B cell (primary cell): Measurements from ENCODE around the gene AP5B1. TPM values are rescaled to one million over a fixed set of nuclear protein-coding genes. Genes with fewer than 3 reads are reported as not detected.

ENCODE experiments used
- ATAC-seq: fragments of 200-7000 bp; cut with Tn5 transposase; one replicate; pipeline ENCODE4 v1.10.0; 2021; ENCODE audit warnings: low read depth, mild to moderate bottlenecking, moderate number of reproducible peaks, moderate library complexity
- CTCF ChIA-PET: fragments of 350-600 bp; sonication (Branson Sonifier 250); formaldehyde crosslinking; loops from one replicate; lab custom pipeline; 2021; ENCODE audit warnings: antibody characterized with exemption, inconsistent platforms; lab: Charles Lee
- POLR2A ChIA-PET: fragments of 350-600 bp; sonication (Branson Sonifier 250); formaldehyde crosslinking; loops from one replicate; lab custom pipeline; 2021; ENCODE audit warnings: antibody characterized with exemption; lab: Charles Lee
- DNase-seq: peaks from one replicate; pipeline ENCODE4 v3.0.0; 2013
- H2AFZ ChIP-seq: 2 replicates; pipeline ENCODE4 v1.6.1; 2012; ENCODE audit warnings: mild to moderate bottlenecking, low read depth, low read length; ENCODE audit not compliant: insufficient read depth, poor library complexity, severe bottlenecking
- H3K27ac ChIP-seq, 2 donors: 1 replicate in 1 of 2; 2 replicates in 1 of 2; pipeline ENCODE4 v1.5.1; 2012 to 2013; ENCODE audit warnings: low read length in 2 of 2, mild to moderate bottlenecking in 2 of 2, moderate library complexity in 1 of 2
- H3K27me3 ChIP-seq, 4 experiments: fragments of 200-600 bp in 1 of 4; sonication (generic) in 1 of 4; replicated peaks in 1 of 4; 1 replicate in 2 of 4; 2 replicates in 2 of 4; pipeline versions ENCODE4 v1.6.1 to v1.7.0; 2013 to 2016; ENCODE audit warnings: low read length in 3 of 4, mild to moderate bottlenecking in 2 of 4, mixed read lengths in 1 of 4, moderate library complexity in 1 of 4; ENCODE audit not compliant: insufficient read depth in 4 of 4, control insufficient read depth in 3 of 4; ENCODE audit errors: control extremely low read depth in 1 of 4
- H3K36me3 ChIP-seq, 2 experiments: replicated peaks in 1 of 2; 1 replicate in 1 of 2; 2 replicates in 1 of 2; pipeline versions ENCODE4 v1.6.1 to v1.7.1; 2013; ENCODE audit warnings: low read length in 1 of 2; ENCODE audit not compliant: insufficient read depth in 2 of 2, control insufficient read depth in 1 of 2; ENCODE audit errors: control extremely low read depth in 1 of 2, extremely low read depth in 1 of 2
- H3K4me1 ChIP-seq, 2 donors: fragments of 200-600 bp in 1 of 2; sonication (generic) in 1 of 2; 1 replicate in 1 of 2; 2 replicates in 1 of 2; pipeline versions ENCODE4 v1.5.1 to v1.6.1; 2013 to 2017; ENCODE audit warnings: low read length in 2 of 2; ENCODE audit not compliant: control insufficient read depth in 2 of 2, insufficient read depth in 2 of 2
- H3K4me2 ChIP-seq: replicated peaks from 2 replicates; pipeline ENCODE3; 2012; ENCODE audit warnings: mild to moderate bottlenecking, low read depth, low read length; ENCODE audit not compliant: poor library complexity, severe bottlenecking
- H3K4me3 ChIP-seq, 5 experiments: fragments of 200-600 bp in 1 of 5; sonication (generic) in 1 of 5; 1 replicate in 3 of 5; 2 replicates in 2 of 5; pipeline versions ENCODE4 v1.5.1 to v1.7.0; 2011 to 2016; ENCODE audit warnings: low read length in 4 of 5, mild to moderate bottlenecking in 4 of 5, low read depth in 2 of 5, control low read depth in 1 of 5, moderate library complexity in 1 of 5; ENCODE audit not compliant: insufficient read depth in 1 of 5; ENCODE audit errors: control extremely low read depth in 1 of 5, extremely low read depth in 1 of 5
- H3K79me2 ChIP-seq: fragments of 200-600 bp; sonication (generic); one replicate; pipeline ENCODE4 v1.6.0; 2016; ENCODE audit warnings: low read length; ENCODE audit not compliant: control insufficient read depth, insufficient read depth
- H3K9ac ChIP-seq: fragments of 200-600 bp; sonication (generic); 2 replicates; pipeline ENCODE4 v1.6.1; 2017; ENCODE audit warnings: mild to moderate bottlenecking, low read length, moderate library complexity
- H3K9me3 ChIP-seq, 3 donors: one replicate each; pipeline versions ENCODE4 v1.6.1 to v1.7.1; 2013; ENCODE audit warnings: low read length in 2 of 3; ENCODE audit not compliant: control insufficient read depth in 2 of 3, insufficient read depth in 1 of 3; ENCODE audit errors: control extremely low read depth in 1 of 3
- H4K20me1 ChIP-seq: 2 replicates; pipeline ENCODE4 v1.6.0; 2012; ENCODE audit warnings: mild to moderate bottlenecking, low read length; ENCODE audit not compliant: insufficient read depth, control insufficient read depth, poor library complexity, severe bottlenecking
- H3K27ac Mint-ChIP-seq: one replicate; pipeline ENCODE4 v1.8.0; 2021; ENCODE audit warnings: mixed read lengths
- H3K27me3 Mint-ChIP-seq: one replicate; pipeline ENCODE4 v1.8.0; 2021; ENCODE audit warnings: mixed read lengths
- H3K4me1 Mint-ChIP-seq: one replicate; pipeline ENCODE4 v1.8.0; 2021; ENCODE audit warnings: mixed read lengths
- H3K4me3 Mint-ChIP-seq: one replicate; pipeline ENCODE4 v1.8.0; 2021; ENCODE audit warnings: mixed read lengths
- H3K9me3 Mint-ChIP-seq: one replicate; pipeline ENCODE4 v1.8.0; 2022; ENCODE audit warnings: mixed read lengths; ENCODE audit not compliant: insufficient read depth
- CTCF ChIP-seq: fragments of 200-600 bp; IDR thresholded peaks from one replicate; pipeline ENCODE4 v1.8.0; 2022; ENCODE audit warnings: antibody characterized with exemption, mild to moderate bottlenecking
- EZH2 ChIP-seq: IDR thresholded peaks from 2 replicates; pipeline ENCODE4 v1.6.1; 2012; ENCODE audit warnings: borderline replicate concordance, low read depth, mild to moderate bottlenecking, moderate library complexity, low read length; ENCODE audit not compliant: insufficient read depth, poor library complexity, severe bottlenecking
- WGBS: methylation state at CpG from one replicate; pipeline ENCODE4 v1.1.5; 2013; ENCODE audit warnings: missing lambda C conversion rate; ENCODE audit not compliant: insufficient coverage; 5-methylcytosine and 5-hydroxymethylcytosine counted together
- intact Hi-C: fragments of 100-400 bp; cut with micrococcal nuclease; formaldehyde crosslinking; loops from one replicate; pipeline ENCODE4 v1.10.0; 2022
- polyA plus RNA-seq: library from polyadenylated mRNA; depleted of rRNA; stranded (reverse); fragments of >200 nt; gene quantifications from 2 replicates; pipeline ENCODE4 v1.2.3, GENCODE V29; 2012
- total RNA-seq, 2 donors: library from RNA; stranded (reverse); fragments of 120-200 nt in 1 of 2; gene quantifications; 1 replicate in 1 of 2; 2 replicates in 1 of 2; pipeline versions ENCODE4 v1.2.3 to v1.2.4, GENCODE V29; 2013 to 2022

The AP5B1 gene
- total and polyA plus RNA-seq, 2 donors (not counting 1 experiment from before 2014, with no cell fraction given), result 9.6 to 25.2 TPM

GRCh38 chr11:65797711-65798110 is 16.9 kb upstream of the AP5B1 start:
- whole genome bisulfite sequencing, result 85% methylated on average over 11 of the region's 13 CpGs
- Mint-ChIP-seq H3K4me1 (peaks cover 5% of the 10 kb centered on the region), H3K27me3 (peaks cover 8% of the 10 kb centered on the region), H3K4me3 (no peak overlapping the region), H3K27ac (no peak overlapping the region), H3K9me3 (no peaks in the 10 kb centered on the region)
- Histone ChIP-seq H2AFZ (no peak overlapping the region), H3K4me3 (no peak overlapping the region), H3K27ac (no peak overlapping the region), H3K9me3 (no peaks in the 10 kb centered on the region), H3K79me2 (no peaks in the 10 kb centered on the region), H3K9ac (no peak overlapping the region), H3K4me2 (no peak overlapping the region), H4K20me1 (no peaks in the 10 kb centered on the region), H3K27me3 (peaks cover 0 to 31% (median under 1%) of the 10 kb centered on the region in 4 experiments), H3K4me1 (peaks cover 0 to 2% of the 10 kb centered on the region in 2 donors), H3K36me3 (no peaks in the 10 kb centered on the region)
- TF ChIP-seq CTCF (no peak), EZH2 (no peak)
- POLR2A ChIA-PET, result no interaction called here
- ATAC-seq, result no peak
- DNase-seq, result no peak
- CTCF ChIA-PET, result no interaction called here
- intact Hi-C loops, result no loop called here

GRCh38 chr11:65796726-65797601 is 16.2 kb upstream of the AP5B1 start:
- WGBS, result 93% methylated on average over 11 of the region's 15 CpGs
- H3K27me3 ChIP-seq, result peaks cover 0 to 29% (median 0%) of the 10 kb centered on the region in 4 experiments
- intact Hi-C loops, result no loop called here
- ChIA-PET CTCF (no interaction called here), POLR2A (interaction anchor here (0.8 kb wide), 1 partner anchor 16 kb away, joined by 3 read pairs; no protein-coding TSS in a partner anchor)
- ATAC-seq (no peak), DNase-seq (no peak)
- no peaks in the 10 kb centered on the region for H3K36me3 ChIP-seq
- H3K27ac ChIP-seq, result no peak overlapping the region
- H3K4me1 ChIP-seq, result peaks cover 0 to 4% of the 10 kb centered on the region in 2 donors
- H3K79me2 ChIP-seq, result no peaks in the 10 kb centered on the region
- H2AFZ ChIP-seq, result no peak overlapping the region
- no peak overlapping the region for H3K4me2 ChIP-seq
- Mint-ChIP-seq H3K9me3 (no peaks in the 10 kb centered on the region), H3K27ac (no peak overlapping the region), H3K27me3 (peaks cover 6% of the 10 kb centered on the region), H3K4me1 (peaks cover 8% of the 10 kb centered on the region), H3K4me3 (no peak overlapping the region)
- TF ChIP-seq EZH2 (no peak), CTCF (no peak)
- no peak overlapping the region for H3K9ac ChIP-seq
- no peaks in the 10 kb centered on the region for H3K9me3 ChIP-seq
- H4K20me1 ChIP-seq, result no peaks in the 10 kb centered on the region
- H3K4me3 ChIP-seq, result no peak overlapping the region
